ENCODE measurements around the gene DMD. TPM values are rescaled to one million over a fixed set of nuclear protein-coding genes. Genes with fewer than 3 reads are reported as not detected.

Gene DMD
- polyA plus RNA-seq, 3 donors, result 8.0 to 13.2 (median 11.5) TPM

GRCh38 chrX:32929040-32929439 is 282.3 kb downstream of the DMD start:
- no peak overlapping the region for H3K27ac ChIP-seq (ENCODE audit: low read depth, low read length)
- WGBS, 3 donors, result 77 to 90% (median 80%) methylated on average over 4 of the region's 4 CpGs

- no peak overlapping the region for H3K27ac ChIP-seq (ENCODE audit: low read depth, low read length)
- 62 to 76% (median 73%) methylated on average over 3 of the region's 3 CpGs for WGBS, 3 donors
These were observed 315.3 kb downstream of the DMD start for GRCh38 chrX:32896088-32896487.

- no peak overlapping the region for H3K27ac ChIP-seq (ENCODE audit: low read depth, low read length)
- 84 to 92% (median 87%) methylated on average over 7 of the region's 7 CpGs for WGBS, 3 donors
These were observed 316.7 kb downstream of the DMD start for GRCh38 chrX:32894679-32895078.

- WGBS, 3 donors, result 64 to 83% (median 74%) methylated on average over 5 of the region's 5 CpGs
These were observed 317.6 kb downstream of the DMD start for GRCh38 chrX:32893751-32894150.

GRCh38 chrX:32877592-32877991 is 333.8 kb downstream of the DMD start:
- 77 to 94% (median 85%) methylated on average over 3 of the region's 3 CpGs for WGBS, 3 donors

More at GRCh38 chrX:32893751-32894150, 317.6 kb downstream of the DMD start:
- no peak overlapping the region for H3K27ac ChIP-seq (ENCODE audit: low read depth, low read length)

GRCh38 chrX:32874839-32875238 is 336.5 kb downstream of the DMD start:
- H3K27ac ChIP-seq (ENCODE audit: low read depth, low read length), result no peak overlapping the region
- WGBS, 3 donors, result 79 to 88% (median 87%) methylated on average over 4 of the region's 4 CpGs

More at GRCh38 chrX:32877592-32877991, 333.8 kb downstream of the DMD start:
- H3K27ac ChIP-seq (ENCODE audit: low read depth, low read length), result no peak overlapping the region

GRCh38 chrX:32873786-32874185 is 337.6 kb downstream of the DMD start:
- WGBS, 3 donors, result 76 to 86% (median 79%) methylated on average over 2 of the region's 2 CpGs

GRCh38 chrX:32871636-32872035 is 339.7 kb downstream of the DMD start:
- H3K27ac ChIP-seq (ENCODE audit: low read depth, low read length), result no peak overlapping the region
- 49 to 59% (median 51%) methylated on average over 3 of the region's 3 CpGs for WGBS, 3 donors

More at GRCh38 chrX:32873786-32874185, 337.6 kb downstream of the DMD start:
- no peak overlapping the region for H3K27ac ChIP-seq (ENCODE audit: low read depth, low read length)

- no peak overlapping the region for H3K27ac ChIP-seq (ENCODE audit: low read depth, low read length)
- 74 to 94% (median 84%) methylated on average over 6 of the region's 6 CpGs for WGBS, 3 donors
These were observed 342.8 kb downstream of the DMD start for GRCh38 chrX:32868524-32868895.

GRCh38 chrX:32867781-32868523 is 343.4 kb downstream of the DMD start:
- 82 to 89% (median 85%) methylated on average over 17 of the region's 17 CpGs for WGBS, 3 donors

GRCh38 chrX:32852203-32852602 is 359.1 kb downstream of the DMD start:
- WGBS, 3 donors, result 33 to 58% (median 53%) methylated on average over 1 of the region's 1 CpG
- H3K27ac ChIP-seq (ENCODE audit: low read depth, low read length), result no peak overlapping the region

More at GRCh38 chrX:32867781-32868523, 343.4 kb downstream of the DMD start:
- no peak overlapping the region for H3K27ac ChIP-seq (ENCODE audit: low read depth, low read length)

GRCh38 chrX:32851556-32851955 is 359.8 kb downstream of the DMD start:
- WGBS, 3 donors, result 69 to 86% (median 86%) methylated on average over 5 of the region's 5 CpGs
- H3K27ac ChIP-seq (ENCODE audit: low read depth, low read length), result no peak overlapping the region

GRCh38 chrX:32847921-32848320 is 363.4 kb downstream of the DMD start:
- H3K27ac ChIP-seq (ENCODE audit: low read depth, low read length), result no peak overlapping the region
- WGBS, 3 donors, result 83 to 90% (median 86%) methylated on average over 5 of the region's 5 CpGs

GRCh38 chrX:32842053-32842452 is 369.3 kb downstream of the DMD start:
- no peak overlapping the region for H3K27ac ChIP-seq (ENCODE audit: low read depth, low read length)
- WGBS, 3 donors, result 75 to 91% (median 80%) methylated on average over 4 of the region's 4 CpGs

GRCh38 chrX:32839781-32840180 is 371.6 kb downstream of the DMD start:
- no peak overlapping the region for H3K27ac ChIP-seq (ENCODE audit: low read depth, low read length)
- WGBS, 3 donors, result 80 to 93% (median 86%) methylated on average over 6 of the region's 6 CpGs

GRCh38 chrX:32825009-32825408 is 386.3 kb downstream of the DMD start:
- 57 to 76% (median 59%) methylated on average over 2 of the region's 2 CpGs for WGBS, 3 donors
- no peak overlapping the region for H3K27ac ChIP-seq (ENCODE audit: low read depth, low read length)

- 80 to 93% (median 91%) methylated on average over 10 of the region's 10 CpGs for WGBS, 3 donors
- no peak overlapping the region for H3K27ac ChIP-seq (ENCODE audit: low read depth, low read length)
These were observed 407.3 kb downstream of the DMD start for GRCh38 chrX:32804034-32804433.

- no peak overlapping the region for H3K27ac ChIP-seq (ENCODE audit: low read depth, low read length)
- WGBS, 3 donors, result 49 to 72% (median 56%) methylated on average over 3 of the region's 3 CpGs
These were observed 412.4 kb downstream of the DMD start for GRCh38 chrX:32798990-32799389.

GRCh38 chrX:32788936-32789335 is 422.4 kb downstream of the DMD start:
- H3K27ac ChIP-seq (ENCODE audit: low read depth, low read length), result no peak overlapping the region
- WGBS, 3 donors, result 30 to 67% (median 50%) methylated on average over 1 of the region's 1 CpG

- WGBS, 3 donors, result 84 to 96% (median 90%) methylated on average over 4 of the region's 4 CpGs
- no peak overlapping the region for H3K27ac ChIP-seq (ENCODE audit: low read depth, low read length)
These were observed 431.2 kb downstream of the DMD start for GRCh38 chrX:32780109-32780508.
